ENCODE results near the gene TCF3. TPM values are rescaled to one million over a fixed set of nuclear protein-coding genes. Genes with fewer than 3 reads are reported as not detected.

TCF3 gene
- polyA plus RNA-seq, 1 donor, result 74.3 TPM

- Histone ChIP-seq H3K9me3 (ENCODE audit: control insufficient read depth, low read depth, low read length) (no peaks in the 10 kb centered on the region), H3K27ac (ENCODE audit: low read length) (no peak overlapping the region), H3K4me3 (ENCODE audit: low read length) (no peak overlapping the region), H3K27me3 (ENCODE audit: control insufficient read depth, insufficient read depth, low read length) (no peaks in the 10 kb centered on the region), H3K4me1 (ENCODE audit: control insufficient read depth, insufficient read depth, low read length) (peaks cover 10% of the 10 kb centered on the region), H3K36me3 (ENCODE audit: control insufficient read depth, insufficient read depth, low read length) (no peaks in the 10 kb centered on the region)
- no peak for DNase-seq
- no CpG with 5 or more reads among the region's 4 CpGs for WGBS (ENCODE audit: insufficient coverage, low lambda C conversion rate)
Observed at GRCh38 chr19:1659084-1659427, 6.6 kb upstream of the TCF3 start.

- Histone ChIP-seq H3K4me3 (ENCODE audit: low read length) (no peak overlapping the region), H3K27ac (ENCODE audit: low read length) (no peak overlapping the region), H3K4me1 (ENCODE audit: control insufficient read depth, insufficient read depth, low read length) (peaks cover 13% of the 10 kb centered on the region), H3K9me3 (ENCODE audit: control insufficient read depth, low read depth, low read length) (no peaks in the 10 kb centered on the region), H3K27me3 (ENCODE audit: control insufficient read depth, insufficient read depth, low read length) (no peaks in the 10 kb centered on the region), H3K36me3 (ENCODE audit: control insufficient read depth, insufficient read depth, low read length) (no peaks in the 10 kb centered on the region)
- no CpG with 5 or more reads among the region's 33 CpGs for WGBS (ENCODE audit: insufficient coverage, low lambda C conversion rate)
- no peak for DNase-seq
Observed at GRCh38 chr19:1658150-1659083, 6.0 kb upstream of the TCF3 start.

GRCh38 chr19:1657746-1658145 is 5.3 kb upstream of the TCF3 start:
- Histone ChIP-seq H3K27ac (ENCODE audit: low read length) (no peak overlapping the region), H3K9me3 (ENCODE audit: control insufficient read depth, low read depth, low read length) (no peaks in the 10 kb centered on the region), H3K4me3 (ENCODE audit: low read length) (no peak overlapping the region), H3K36me3 (ENCODE audit: control insufficient read depth, insufficient read depth, low read length) (no peaks in the 10 kb centered on the region), H3K27me3 (ENCODE audit: control insufficient read depth, insufficient read depth, low read length) (no peaks in the 10 kb centered on the region), H3K4me1 (ENCODE audit: control insufficient read depth, insufficient read depth, low read length) (peaks cover 13% of the 10 kb centered on the region)
- DNase-seq, result peak; percentile 40 to 62
- WGBS (ENCODE audit: insufficient coverage, low lambda C conversion rate), result no CpG with 5 or more reads among the region's 17 CpGs

- Histone ChIP-seq H3K4me1 (ENCODE audit: control insufficient read depth, insufficient read depth, low read length) (peaks cover 13% of the 10 kb centered on the region), H3K36me3 (ENCODE audit: control insufficient read depth, insufficient read depth, low read length) (no peaks in the 10 kb centered on the region), H3K4me3 (ENCODE audit: low read length) (no peak overlapping the region), H3K27me3 (ENCODE audit: control insufficient read depth, insufficient read depth, low read length) (no peaks in the 10 kb centered on the region), H3K9me3 (ENCODE audit: control insufficient read depth, low read depth, low read length) (no peaks in the 10 kb centered on the region), H3K27ac (ENCODE audit: low read length) (no peak overlapping the region)
- WGBS (ENCODE audit: insufficient coverage, low lambda C conversion rate), result no CpG with 5 or more reads among the region's 8 CpGs
- no peak for DNase-seq
Observed at GRCh38 chr19:1656988-1657536, 4.6 kb upstream of the TCF3 start.

GRCh38 chr19:1655987-1656608 is 3.7 kb upstream of the TCF3 start:
- no peak for DNase-seq
- H3K27me3 ChIP-seq (ENCODE audit: control insufficient read depth, insufficient read depth, low read length), result no peaks in the 10 kb centered on the region
- WGBS (ENCODE audit: insufficient coverage, low lambda C conversion rate), result 100% methylated on average over 2 of the region's 19 CpGs
- H3K27ac ChIP-seq (ENCODE audit: low read length), result no peak overlapping the region
- H3K4me1 ChIP-seq (ENCODE audit: control insufficient read depth, insufficient read depth, low read length), result peaks cover 14% of the 10 kb centered on the region
- H3K4me3 ChIP-seq (ENCODE audit: low read length), result no peak overlapping the region
- no peaks in the 10 kb centered on the region for H3K36me3 ChIP-seq (ENCODE audit: control insufficient read depth, insufficient read depth, low read length)
- no peaks in the 10 kb centered on the region for H3K9me3 ChIP-seq (ENCODE audit: control insufficient read depth, low read depth, low read length)

- H3K9me3 ChIP-seq (ENCODE audit: control insufficient read depth, low read depth, low read length), result no peaks in the 10 kb centered on the region
- H3K27me3 ChIP-seq (ENCODE audit: control insufficient read depth, insufficient read depth, low read length), result no peaks in the 10 kb centered on the region
- peaks cover 18% of the 10 kb centered on the region for H3K4me1 ChIP-seq (ENCODE audit: control insufficient read depth, insufficient read depth, low read length)
- no peaks in the 10 kb centered on the region for H3K36me3 ChIP-seq (ENCODE audit: control insufficient read depth, insufficient read depth, low read length)
- H3K27ac ChIP-seq (ENCODE audit: low read length), result no peak overlapping the region
- WGBS (ENCODE audit: insufficient coverage, low lambda C conversion rate), result no CpG with 5 or more reads among the region's 34 CpGs
- H3K4me3 ChIP-seq (ENCODE audit: low read length), result no peak overlapping the region
- DNase-seq, result no peak
Observed at GRCh38 chr19:1655131-1655981, 2.9 kb upstream of the TCF3 start.

GRCh38 chr19:1654178-1654792 is 1.9 kb upstream of the TCF3 start:
- no peaks in the 10 kb centered on the region for H3K9me3 ChIP-seq (ENCODE audit: control insufficient read depth, low read depth, low read length)
- peaks cover 22% of the 10 kb centered on the region for H3K4me1 ChIP-seq (ENCODE audit: control insufficient read depth, insufficient read depth, low read length)
- DNase-seq, result no peak
- H3K4me3 ChIP-seq (ENCODE audit: low read length), result no peak overlapping the region
- H3K27me3 ChIP-seq (ENCODE audit: control insufficient read depth, insufficient read depth, low read length), result no peaks in the 10 kb centered on the region
- no peak overlapping the region for H3K27ac ChIP-seq (ENCODE audit: low read length)
- peaks cover 6% of the 10 kb centered on the region for H3K36me3 ChIP-seq (ENCODE audit: control insufficient read depth, insufficient read depth, low read length)
- WGBS (ENCODE audit: insufficient coverage, low lambda C conversion rate), result no CpG with 5 or more reads among the region's 18 CpGs

GRCh38 chr19:1653300-1653628 is 849 bp upstream of the TCF3 start:
- DNase-seq, result no peak
- H3K4me1 ChIP-seq (ENCODE audit: control insufficient read depth, insufficient read depth, low read length), result peaks cover 21% of the 10 kb centered on the region
- peak overlapping the region; percentile 60 for H3K4me3 ChIP-seq (ENCODE audit: low read length)
- no peaks in the 10 kb centered on the region for H3K27me3 ChIP-seq (ENCODE audit: control insufficient read depth, insufficient read depth, low read length)
- H3K36me3 ChIP-seq (ENCODE audit: control insufficient read depth, insufficient read depth, low read length), result peaks cover 15% of the 10 kb centered on the region
- H3K27ac ChIP-seq (ENCODE audit: low read length), result peak overlapping the region; percentile 56
- H3K9me3 ChIP-seq (ENCODE audit: control insufficient read depth, low read depth, low read length), result no peaks in the 10 kb centered on the region
- no CpG with 5 or more reads among the region's 18 CpGs for WGBS (ENCODE audit: insufficient coverage, low lambda C conversion rate)

GRCh38 chr19:1651568-1652291 is 685 bp downstream of the TCF3 start:
- H3K27me3 ChIP-seq (ENCODE audit: control insufficient read depth, insufficient read depth, low read length), result no peaks in the 10 kb centered on the region
- no CpG with 5 or more reads among the region's 101 CpGs for WGBS (ENCODE audit: insufficient coverage, low lambda C conversion rate)
- H3K9me3 ChIP-seq (ENCODE audit: control insufficient read depth, low read depth, low read length), result no peaks in the 10 kb centered on the region
- peak overlapping the region; percentile 29 for H3K27ac ChIP-seq (ENCODE audit: low read length)
- H3K4me3 ChIP-seq (ENCODE audit: low read length), result peak overlapping the region; percentile 79
- H3K36me3 ChIP-seq (ENCODE audit: control insufficient read depth, insufficient read depth, low read length), result peaks cover 28% of the 10 kb centered on the region
- peak; percentile 36 to 73 for DNase-seq
- H3K4me1 ChIP-seq (ENCODE audit: control insufficient read depth, insufficient read depth, low read length), result peaks cover 12% of the 10 kb centered on the region

Measured in large intestine (tissue), 3 donors.